AG08396 (cell line): ENCODE results near the gene DIAPH3.

Experiments used
- DNase-seq: peaks from one replicate; pipeline ENCODE4 v3.0.0; 2012; ENCODE audit warnings: low spot score, mixed read lengths

The DIAPH3 gene

DNA sequence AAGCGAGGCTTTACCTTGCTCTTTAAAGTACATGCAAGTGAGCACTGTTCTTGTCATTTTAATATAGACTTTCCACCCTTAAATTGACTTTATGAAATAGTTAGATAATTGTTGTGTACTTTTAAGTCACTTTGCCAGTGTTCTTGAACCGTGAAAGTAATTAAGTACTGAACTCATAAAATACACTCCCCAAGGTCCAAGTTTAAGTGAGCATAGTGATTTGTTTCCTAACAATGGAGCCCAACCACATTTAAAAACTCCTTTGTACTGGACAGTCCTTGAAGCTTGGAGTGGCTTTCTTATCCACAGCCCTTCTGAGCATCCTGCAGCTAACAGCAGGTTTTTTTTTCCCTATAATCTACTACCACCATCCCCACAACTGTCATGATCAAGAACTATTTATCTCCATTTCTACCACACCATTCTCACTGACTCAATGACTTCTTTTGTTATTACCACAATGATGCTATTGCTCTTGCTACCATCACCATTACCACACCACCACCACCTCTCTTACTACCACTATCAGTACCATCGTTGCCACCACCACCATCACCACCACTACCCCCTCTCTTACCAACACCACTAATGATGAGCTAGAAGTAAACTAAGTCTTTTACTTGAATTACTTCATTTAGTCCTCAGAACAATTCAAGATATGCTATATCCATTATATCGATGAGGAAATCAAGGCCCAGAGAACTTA is 452.6 kb downstream of the DIAPH3 start:
- no peak for DNase-seq

GRCh38 chr13:59710416-59710815 is 453.3 kb downstream of the DIAPH3 start:
- no peak for DNase-seq

GRCh38 chr13:59706101-59706976 is 457.4 kb downstream of the DIAPH3 start:
- DNase-seq, result no peak

DNA sequence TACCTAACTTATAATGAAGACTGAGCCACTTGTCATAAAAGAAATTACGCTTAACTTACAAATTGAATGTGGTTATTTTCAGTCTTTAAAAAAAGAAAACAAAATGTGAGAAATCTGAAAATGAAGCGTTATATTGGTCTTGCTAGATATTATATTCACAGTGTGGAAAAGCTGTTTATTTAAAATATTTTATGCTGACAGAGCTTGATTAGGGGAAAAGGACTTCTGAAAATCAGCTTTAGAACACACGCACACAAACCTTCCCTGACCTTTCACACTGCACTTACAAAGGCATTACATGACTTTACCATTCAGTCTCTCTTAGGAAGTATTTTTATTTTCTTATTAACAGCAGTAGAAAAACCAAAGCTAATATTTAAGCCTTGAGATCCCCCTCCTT is 461.5 kb downstream of the DIAPH3 start:
- no peak for DNase-seq

- no peak for DNase-seq
These were observed 462.5 kb downstream of the DIAPH3 start for GRCh38 chr13:59701261-59701660.

DNA sequence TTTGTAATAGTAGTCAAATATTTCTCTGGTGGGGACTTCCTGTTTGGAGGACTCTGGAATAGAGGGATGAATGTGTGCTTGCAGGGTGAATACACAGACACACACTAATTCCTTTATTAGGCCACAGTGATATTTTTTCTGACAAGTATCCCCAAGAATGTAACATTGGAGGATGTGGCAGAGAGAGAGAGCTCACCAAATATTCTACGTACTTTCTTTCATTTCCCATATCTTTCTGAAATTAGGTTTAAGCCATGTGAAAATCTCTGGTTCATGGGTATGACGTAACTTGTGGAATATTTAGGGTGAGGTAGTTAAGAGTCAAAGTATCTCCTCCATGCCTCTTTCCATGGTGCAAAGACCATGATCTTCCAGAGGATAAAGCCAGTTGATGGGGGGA is 463.4 kb downstream of the DIAPH3 start:
- no peak for DNase-seq

DNA sequence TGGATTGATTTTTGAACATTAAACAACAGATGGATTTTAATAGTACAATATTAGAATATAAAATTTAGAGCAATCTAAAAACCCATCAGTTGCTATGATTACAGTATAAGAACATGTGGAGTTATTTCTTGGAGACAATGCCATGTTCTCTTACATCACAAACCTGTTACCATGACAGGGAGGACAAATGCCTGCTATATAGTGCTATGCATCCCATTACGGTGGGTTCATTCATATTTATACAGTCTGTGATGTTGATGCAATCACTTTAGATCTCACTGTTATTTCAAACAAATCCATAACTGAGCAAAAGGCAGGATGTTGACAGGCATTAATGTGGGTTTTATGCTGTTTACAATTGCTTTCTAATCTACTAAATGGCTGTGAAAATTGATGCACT is 467.5 kb downstream of the DIAPH3 start:
- DNase-seq, result no peak

DNA sequence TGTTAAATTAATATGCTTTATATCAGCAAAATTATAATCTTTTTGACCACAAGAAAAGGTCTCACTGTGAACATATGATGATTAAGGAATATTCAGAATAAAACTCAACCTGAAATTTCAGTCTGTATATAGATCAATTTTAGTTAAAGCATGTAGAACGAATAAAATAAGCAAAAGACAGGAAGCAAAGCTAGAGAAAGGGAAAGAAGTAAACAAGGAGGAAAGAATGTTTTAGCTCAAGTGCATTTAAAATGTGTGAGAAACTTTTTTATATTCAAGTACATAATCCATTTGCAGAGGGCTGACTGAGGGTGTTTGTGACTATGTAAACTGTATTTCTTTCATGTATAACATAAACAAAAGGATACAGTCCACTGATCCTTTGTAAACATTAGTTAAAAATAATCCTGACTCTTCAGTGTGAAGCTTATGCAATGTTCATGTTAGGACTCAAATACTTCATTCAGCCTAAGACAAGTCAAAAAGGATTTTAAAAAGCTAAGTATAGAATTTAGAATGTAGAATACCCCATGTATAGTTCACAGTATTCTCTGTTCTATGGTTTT is 472.1 kb downstream of the DIAPH3 start:
- peak; percentile 7 for DNase-seq

DNA sequence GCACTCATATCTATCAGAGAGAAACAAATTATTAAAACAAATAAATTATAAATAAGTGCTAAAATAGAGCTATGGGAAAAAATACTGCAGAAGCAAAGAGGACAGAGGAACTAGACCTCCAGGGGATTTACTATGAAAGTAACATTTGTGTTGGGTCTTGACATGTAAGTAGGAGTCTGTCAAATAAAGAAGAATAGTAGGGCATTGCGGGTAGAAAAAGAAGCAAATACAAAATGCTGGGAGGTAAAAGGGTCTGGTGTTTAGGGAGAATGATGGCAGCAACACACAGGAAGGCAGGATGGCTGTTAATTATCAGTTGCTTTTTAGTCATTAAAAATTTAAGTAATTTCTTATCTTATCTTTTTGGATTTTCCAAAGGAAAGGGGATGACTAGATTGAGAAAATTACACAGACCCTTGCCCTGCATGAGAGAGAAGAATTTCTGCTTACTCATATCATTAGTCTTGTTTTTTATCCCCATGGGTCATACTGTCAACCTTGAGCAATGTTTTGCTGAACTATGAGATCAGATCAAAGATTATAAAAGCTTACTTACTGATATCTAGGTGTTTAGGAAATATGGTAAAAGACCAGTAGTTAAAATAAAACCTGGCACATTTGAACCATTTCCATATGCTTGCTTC is 472.7 kb downstream of the DIAPH3 start:
- DNase-seq, result no peak

DNA sequence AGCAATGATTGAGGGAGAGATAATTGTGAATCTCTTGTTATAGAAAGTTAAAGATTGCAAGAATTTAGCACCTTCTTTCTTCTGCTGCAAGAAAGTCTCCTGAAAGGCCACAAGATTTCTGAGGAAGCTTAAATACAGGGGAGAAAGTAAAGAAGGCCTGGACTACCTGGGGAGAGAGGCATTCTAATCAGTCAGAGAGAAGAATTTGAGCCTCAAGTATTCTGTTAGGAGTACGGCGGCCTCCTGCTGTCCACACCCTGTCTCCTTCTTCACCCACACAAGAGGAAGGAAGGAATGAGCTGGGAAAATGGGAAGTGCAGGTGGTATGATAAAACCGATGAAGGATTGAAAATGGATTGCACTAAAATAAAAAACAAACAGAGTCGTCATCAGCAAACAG is 474.7 kb downstream of the DIAPH3 start:
- no peak for DNase-seq

GRCh38 chr13:59686798-59687394 is 476.8 kb downstream of the DIAPH3 start:
- DNase-seq, result no peak

DNA sequence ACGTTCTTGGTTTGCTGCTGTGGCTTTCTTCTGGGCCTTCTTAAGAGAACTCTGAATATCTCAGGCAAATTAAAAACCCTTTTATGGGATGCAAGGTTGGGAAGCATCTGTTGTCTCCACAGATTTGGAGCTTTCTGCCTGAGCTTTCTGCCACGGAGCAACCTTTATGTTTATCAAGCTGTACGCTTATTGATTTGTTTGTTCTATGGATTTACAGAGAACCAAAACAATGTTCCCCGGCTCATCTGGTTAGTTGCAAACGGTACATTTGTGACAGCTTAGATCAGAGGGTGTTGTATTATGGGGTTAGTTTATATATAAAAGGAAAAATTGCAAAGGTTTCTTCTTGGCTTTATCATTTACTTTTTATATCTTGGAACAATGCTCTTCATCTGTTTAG is 479.6 kb downstream of the DIAPH3 start:
- DNase-seq, result no peak

DNA sequence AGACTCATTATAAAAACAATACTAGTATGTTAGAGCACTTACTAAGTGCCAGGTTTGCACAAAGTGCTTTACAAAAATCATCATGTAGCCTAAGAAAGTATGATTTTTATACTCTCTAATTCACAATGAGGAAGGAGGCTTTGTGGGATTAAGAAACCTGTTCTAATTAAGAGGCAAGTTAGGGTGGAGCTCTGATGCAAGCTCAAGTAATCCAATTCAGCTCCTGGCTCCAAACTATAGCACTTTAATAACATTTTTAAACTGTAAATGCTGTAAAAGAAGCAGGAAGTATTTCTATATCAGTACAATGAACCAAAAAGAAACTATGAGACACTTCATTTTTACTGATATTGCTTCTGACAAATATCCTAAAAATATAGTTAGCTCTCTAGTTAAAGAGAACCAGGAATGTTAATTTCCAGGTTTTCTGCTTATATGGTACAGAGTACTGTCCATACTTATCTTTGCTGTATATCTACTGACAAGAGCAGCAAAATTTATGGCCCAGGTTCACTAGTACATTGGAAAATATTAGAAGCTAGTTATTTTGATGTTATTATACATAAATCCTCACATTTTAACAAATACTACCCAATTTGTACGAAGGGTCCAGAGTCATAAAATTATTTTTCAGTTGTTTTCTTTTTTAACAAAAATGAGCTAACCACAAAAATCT is 482.0 kb downstream of the DIAPH3 start:
- DNase-seq, result no peak

GRCh38 chr13:59680429-59681024 is 483.2 kb downstream of the DIAPH3 start:
- no peak for DNase-seq

- DNase-seq, result no peak
These were observed 484.5 kb downstream of the DIAPH3 start for GRCh38 chr13:59679254-59679653.

GRCh38 chr13:59677966-59678814 is 485.5 kb downstream of the DIAPH3 start:
- peak; percentile 34 for DNase-seq

GRCh38 chr13:59677430-59677829 is 486.3 kb downstream of the DIAPH3 start:
- no peak for DNase-seq

GRCh38 chr13:59674616-59675015 is 489.1 kb downstream of the DIAPH3 start:
- DNase-seq, result no peak

DNA sequence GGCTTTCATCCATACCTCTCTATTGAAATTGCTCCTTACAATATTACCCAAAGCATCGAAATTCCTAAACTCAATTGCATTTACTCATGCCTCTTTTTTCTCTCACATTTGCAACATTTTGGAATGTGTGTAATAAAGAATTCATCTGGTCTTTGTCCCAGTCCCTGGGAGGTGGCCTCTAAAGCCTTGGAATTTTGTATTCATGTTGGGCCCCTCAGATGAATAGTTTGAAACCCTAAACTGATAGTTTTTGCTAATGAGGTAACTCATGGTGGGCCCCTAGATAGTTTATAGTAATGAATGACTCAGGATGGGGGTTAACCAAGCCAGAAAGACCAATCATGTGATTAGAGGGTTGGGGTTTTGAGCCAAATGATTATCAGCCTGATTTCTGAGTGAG is 490.4 kb downstream of the DIAPH3 start:
- DNase-seq, result no peak

DNA sequence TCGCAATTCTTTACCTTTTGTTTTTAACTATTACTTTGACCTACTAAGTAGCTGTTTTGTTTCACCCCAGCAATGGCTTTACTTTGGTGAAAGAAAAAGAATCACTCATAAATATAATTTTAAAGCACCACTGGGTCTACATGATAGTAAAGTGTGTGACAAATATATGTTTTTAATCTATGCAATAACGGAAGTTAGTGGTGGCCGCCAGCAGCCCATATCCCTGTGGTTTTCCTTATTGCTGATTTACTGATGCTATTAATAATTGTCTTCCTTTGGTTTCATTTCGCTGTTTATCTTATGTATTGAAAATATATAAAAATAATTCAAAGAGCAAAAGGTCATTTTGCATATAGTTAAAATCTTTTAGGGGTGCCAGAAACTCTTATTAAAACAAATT is 491.3 kb downstream of the DIAPH3 start:
- no peak for DNase-seq
